ENCODE measurements around the gene PPP1R2. TPM values are rescaled to one million over a fixed set of nuclear protein-coding genes. Genes with fewer than 3 reads are reported as not detected.
"Not testable (repeated sequence)": the region's sequence is repeated elsewhere in the genome, so short reads cannot be mapped to it uniquely, and the experiment has no call there.

Gene PPP1R2
- total RNA-seq, 1 donor from 2014 or later: 53.6 TPM

GRCh38 chr3:195475116-195475515 lies 68.0 kb downstream of the PPP1R2 start:
- intact Hi-C loops (cut with DNase I); DNase-seq (ENCODE audit: low spot score): not testable (repeated sequence)

- no peak for DNase-seq (ENCODE audit: low spot score)
- intact Hi-C loops (cut with DNase I): no loop called here
Measured at GRCh38 chr3:195468841-195469240, 74.3 kb downstream of the PPP1R2 start.

GRCh38 chr3:195468391-195468776 lies 74.7 kb downstream of the PPP1R2 start:
- intact Hi-C loops (cut with DNase I): no loop called here
- DNase-seq (ENCODE audit: low spot score): no peak

GRCh38 chr3:195467641-195468390 lies 75.3 kb downstream of the PPP1R2 start:
- no peak for DNase-seq (ENCODE audit: low spot score)
- intact Hi-C loops (cut with DNase I): no loop called here

- intact Hi-C loops (cut with DNase I): no loop called here
- no peak for DNase-seq (ENCODE audit: low spot score)
Measured at GRCh38 chr3:195466251-195466650, 76.9 kb downstream of the PPP1R2 start.

Other genes with a start within 250 kb of the PPP1R2 start
- gene ACAP2, start 100.3 kb downstream of the PPP1R2 start, total RNA-seq: 20.0 TPM
- 692 TPM for gene APOD, start 40.6 kb upstream of the PPP1R2 start, total RNA-seq
- gene MUC20, start 177.7 kb upstream of the PPP1R2 start, total RNA-seq: 6.5 TPM